ENCODE measurements around the gene PPWD1.
"Not testable (repeated sequence)": the region's sequence is repeated elsewhere in the genome, so short reads cannot be mapped to it uniquely, and the experiment has no call there.

Gene PPWD1

DNA sequence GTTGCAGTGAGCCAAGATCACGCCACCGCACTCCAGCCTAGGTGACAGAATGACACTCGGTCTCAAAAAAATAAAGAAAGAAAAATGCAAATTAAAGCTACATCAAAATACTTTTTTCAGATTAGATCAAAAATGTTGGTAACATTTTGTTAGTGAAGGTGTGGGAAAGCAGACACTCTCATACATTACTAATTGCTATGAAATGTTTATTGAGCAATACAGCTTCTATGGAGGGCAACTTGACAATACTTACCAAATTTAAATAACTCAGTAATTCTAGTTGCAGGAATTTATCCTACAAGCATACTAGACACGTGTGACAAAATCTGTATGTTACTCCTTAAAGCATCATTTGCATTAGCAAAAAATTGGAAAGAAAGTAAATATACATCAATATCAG is 56.9 kb downstream of the PPWD1 start:
- TF ChIP-seq, protein P1, sequence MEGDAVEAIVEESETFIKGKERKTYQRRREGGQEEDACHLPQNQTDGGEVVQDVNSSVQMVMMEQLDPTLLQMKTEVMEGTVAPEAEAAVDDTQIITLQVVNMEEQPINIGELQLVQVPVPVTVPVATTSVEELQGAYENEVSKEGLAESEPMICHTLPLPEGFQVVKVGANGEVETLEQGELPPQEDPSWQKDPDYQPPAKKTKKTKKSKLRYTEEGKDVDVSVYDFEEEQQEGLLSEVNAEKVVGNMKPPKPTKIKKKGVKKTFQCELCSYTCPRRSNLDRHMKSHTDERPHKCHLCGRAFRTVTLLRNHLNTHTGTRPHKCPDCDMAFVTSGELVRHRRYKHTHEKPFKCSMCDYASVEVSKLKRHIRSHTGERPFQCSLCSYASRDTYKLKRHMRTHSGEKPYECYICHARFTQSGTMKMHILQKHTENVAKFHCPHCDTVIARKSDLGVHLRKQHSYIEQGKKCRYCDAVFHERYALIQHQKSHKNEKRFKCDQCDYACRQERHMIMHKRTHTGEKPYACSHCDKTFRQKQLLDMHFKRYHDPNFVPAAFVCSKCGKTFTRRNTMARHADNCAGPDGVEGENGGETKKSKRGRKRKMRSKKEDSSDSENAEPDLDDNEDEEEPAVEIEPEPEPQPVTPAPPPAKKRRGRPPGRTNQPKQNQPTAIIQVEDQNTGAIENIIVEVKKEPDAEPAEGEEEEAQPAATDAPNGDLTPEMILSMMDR (IDR thresholded peaks at IDR 0.05; ENCODE audit: low read length, missing control alignments) = no peak
- H3K4me3 ChIP-seq (replicated peaks; ENCODE audit: low read depth, low read length) = no peak overlapping the region
- no peak for DNase-seq (ENCODE audit: low read depth)

DNA sequence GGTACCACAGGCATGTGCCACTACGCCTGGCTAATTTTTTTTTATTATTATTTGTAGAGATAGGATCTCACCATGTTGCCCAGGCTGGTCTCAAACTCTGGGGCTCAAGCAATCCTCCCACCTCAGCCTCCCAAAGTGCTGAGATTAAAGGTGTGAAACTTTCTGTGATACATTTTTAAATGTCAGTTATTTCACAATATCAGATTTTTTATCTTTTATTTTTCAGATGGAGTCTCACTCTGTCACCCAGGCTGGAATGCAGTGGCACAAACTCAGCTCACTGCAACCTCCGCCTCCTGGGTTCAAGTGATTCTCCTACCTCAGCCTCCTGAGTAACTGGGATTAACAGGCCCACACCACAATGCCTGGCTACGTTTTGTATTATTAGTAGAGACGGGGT is 58.9 kb downstream of the PPWD1 start:
- not testable (repeated sequence) for H3K4me3 ChIP-seq (replicated peaks; ENCODE audit: low read depth, low read length); DNase-seq (ENCODE audit: low read depth)

DNA sequence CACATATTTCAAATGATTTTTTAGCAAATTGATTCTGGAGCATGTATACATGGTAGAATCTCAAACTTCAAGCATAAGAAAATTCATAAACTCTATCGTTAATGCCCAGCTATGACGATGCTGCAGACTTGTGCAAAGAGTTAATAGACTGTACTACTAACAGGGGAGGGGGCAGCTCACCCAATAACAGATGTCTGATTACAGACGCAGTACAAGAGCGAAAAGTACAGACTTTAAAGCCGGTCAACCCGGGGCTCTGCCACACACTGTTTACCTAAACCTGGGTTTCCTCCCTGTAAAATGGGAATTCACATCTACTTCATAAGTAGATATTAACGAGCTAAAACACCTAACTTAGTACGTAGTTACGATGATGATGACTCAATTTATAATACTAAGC is 60.4 kb downstream of the PPWD1 start:
- TF ChIP-seq, protein P1 (IDR thresholded peaks at IDR 0.05; ENCODE audit: low read length, missing control alignments) = no peak
- H3K4me3 ChIP-seq (replicated peaks; ENCODE audit: low read depth, low read length) = peak overlapping the region; percentile 84
- no peak for DNase-seq (ENCODE audit: low read depth)

DNA sequence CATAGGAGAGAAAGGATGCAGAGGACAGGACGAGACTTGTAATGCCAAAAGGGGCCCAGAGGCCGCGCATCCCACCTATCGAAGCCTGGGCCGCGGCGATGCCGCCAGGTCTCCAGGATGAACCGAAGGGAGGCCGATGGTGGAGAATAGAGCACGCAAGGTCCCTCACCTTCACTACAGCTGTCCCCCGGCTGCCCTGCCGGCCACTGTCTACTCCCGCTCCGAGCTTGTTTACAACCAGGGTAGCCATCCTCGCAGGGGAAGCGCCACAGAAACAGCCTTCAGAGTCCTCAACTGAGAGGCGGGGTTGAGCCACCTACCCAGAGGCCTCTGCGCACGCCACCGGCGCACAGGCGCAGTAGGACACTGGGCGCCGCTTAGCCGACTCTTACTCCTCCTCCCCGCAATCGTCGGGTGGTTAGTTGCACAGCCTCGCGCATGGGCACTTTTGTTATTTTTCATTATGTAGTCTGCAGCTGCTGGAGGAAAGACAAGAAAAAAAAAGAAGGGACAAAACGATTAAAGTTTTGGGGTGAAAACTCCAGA is 61.0 kb downstream of the PPWD1 start, which contains the start of gene TRIM23:
TSS of gene TRIM23 (minus strand) at position 309 of the 546 bp plus-strand sequence. CDS start at position 250, 59 bp downstream.
- DNase-seq (ENCODE audit: low read depth) = peak; percentile 95
- H3K4me3 ChIP-seq (replicated peaks; ENCODE audit: low read depth, low read length) = peak within 1 kb of the TSS; percentile 84
- TF ChIP-seq, protein P1 (IDR thresholded peaks at IDR 0.05; ENCODE audit: low read length, missing control alignments) = no peak

DNA sequence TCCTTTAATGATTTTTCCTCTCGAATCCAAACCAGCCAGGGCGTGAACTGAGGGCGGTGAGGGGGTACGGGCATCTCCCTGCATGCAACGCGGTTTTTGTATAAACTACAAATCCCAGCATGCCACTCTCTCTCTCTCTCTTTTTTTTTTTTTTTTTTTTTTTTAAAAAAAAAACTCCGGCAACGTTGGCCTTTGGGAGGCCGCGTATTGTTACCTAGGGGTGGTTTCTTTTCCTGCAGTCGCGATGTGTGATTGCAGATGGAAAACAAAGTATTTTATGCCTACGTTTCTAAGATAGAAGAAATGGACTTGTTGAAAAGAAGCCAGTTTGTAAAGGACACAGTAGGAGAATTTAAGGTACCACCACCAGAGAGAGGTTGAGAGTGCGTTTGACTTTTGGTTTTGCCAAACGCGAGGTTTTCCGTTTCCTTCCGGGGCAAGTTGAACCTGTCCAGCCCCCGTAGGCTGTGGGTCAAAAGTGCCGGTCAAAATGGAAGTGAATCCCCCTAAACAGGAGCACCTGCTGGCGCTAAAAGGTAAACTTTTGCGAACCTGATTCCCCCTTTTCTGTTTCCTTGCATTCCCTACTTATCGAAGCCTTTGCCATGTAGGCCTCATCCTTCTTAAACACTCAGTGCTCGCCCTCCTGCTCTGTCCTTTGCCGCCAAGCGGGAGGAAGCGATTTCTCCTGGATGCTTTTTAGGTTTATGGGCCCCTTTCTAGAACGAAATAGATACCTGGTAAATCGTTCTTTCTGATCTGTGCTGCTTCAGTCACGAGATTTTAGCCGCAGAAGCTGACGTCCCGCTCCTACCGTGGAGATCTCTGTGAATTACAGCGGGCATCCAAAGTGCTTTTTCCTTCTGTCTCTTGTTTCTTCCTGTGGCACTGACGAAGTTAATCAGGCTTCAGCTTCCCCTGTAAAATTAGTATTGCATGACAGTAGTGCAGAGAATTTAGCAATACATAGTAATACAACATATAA is 61.8 kb downstream of the PPWD1 start, which contains the start of the genes SHLD3 and TRAPPC13:
TSS of gene SHLD3 (plus strand) at position 457 of the 985 bp plus-strand sequence. CDS start 4,561 bp downstream, outside the sequence.
TSS of gene TRAPPC13 (plus strand) at position 457 of the 985 bp plus-strand sequence. CDS start at position 491, 34 bp downstream.
- TF ChIP-seq, protein P1 (IDR thresholded peaks at IDR 0.05; ENCODE audit: low read length, missing control alignments) = no peak

DNA sequence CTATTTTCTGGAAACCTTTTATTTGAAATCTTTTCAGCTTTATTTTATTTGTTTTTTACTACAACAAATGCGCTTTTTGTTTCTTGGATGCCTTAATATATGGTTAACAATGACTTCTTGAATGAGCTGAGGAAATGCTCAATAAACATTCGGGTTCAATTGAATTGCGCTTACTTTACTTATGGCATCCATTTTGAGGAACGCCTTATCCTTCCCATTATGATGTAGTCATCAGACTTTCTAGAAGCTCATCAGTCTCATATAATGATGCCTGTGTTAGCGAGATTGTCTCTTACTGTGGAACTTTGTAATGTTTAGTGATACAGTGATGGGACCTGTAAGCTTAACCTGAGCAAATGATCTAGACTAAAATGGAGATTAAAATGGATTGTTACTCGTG is 62.6 kb downstream of the PPWD1 start:
- TF ChIP-seq, protein P1 (IDR thresholded peaks at IDR 0.05; ENCODE audit: low read length, missing control alignments) = no peak
- H3K4me3 ChIP-seq (replicated peaks; ENCODE audit: low read depth, low read length) = peak overlapping the region; percentile 84
- no peak for DNase-seq (ENCODE audit: low read depth)

More for the DNA sequence above, 61.8 kb downstream of the PPWD1 start, which contains the start of the genes SHLD3 and TRAPPC13:
- peak; percentile 90 for DNase-seq (ENCODE audit: low read depth)
- H3K4me3 ChIP-seq (replicated peaks; ENCODE audit: low read depth, low read length) = peak within 1 kb of the TSS; percentile 84

DNA sequence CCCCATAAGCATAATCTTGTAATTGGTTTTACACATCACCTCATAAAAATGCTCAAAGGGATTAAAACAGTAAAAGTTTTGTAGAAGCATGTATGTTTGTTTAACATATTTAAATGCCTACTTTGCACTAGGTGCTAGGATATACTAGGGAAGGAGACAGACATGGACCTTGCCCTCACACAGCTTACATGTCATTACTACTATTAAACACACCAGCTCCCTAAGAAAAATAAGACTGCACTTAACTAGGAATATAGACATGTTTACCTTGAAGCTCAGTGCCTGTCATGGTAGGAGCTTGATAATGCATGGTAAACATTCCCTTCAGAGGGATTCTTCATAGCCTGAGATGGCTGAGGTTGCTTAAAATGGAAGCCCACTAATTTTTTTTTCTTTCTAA is 67.9 kb downstream of the PPWD1 start:
- no peak for DNase-seq (ENCODE audit: low read depth)
- H3K4me3 ChIP-seq (replicated peaks; ENCODE audit: low read depth, low read length) = no peak overlapping the region
- TF ChIP-seq, protein P1 (IDR thresholded peaks at IDR 0.05; ENCODE audit: low read length, missing control alignments) = no peak
